Epithelial cell of proximal tubule (primary cell): ENCODE data around the gene KIF26B. TPM values are rescaled to one million over a fixed set of nuclear protein-coding genes. Genes with fewer than 3 reads are reported as not detected.

Experiments
- DNase-seq: peaks from one replicate; pipeline ENCODE4 v3.0.0-alpha.2; 2011; ENCODE audit warnings: low read depth
- H3K4me3 ChIP-seq: 2 replicates; pipeline ENCODE4 v1.5.1; 2011; ENCODE audit warnings: low read depth, mild to moderate bottlenecking, low read length
- total RNA-seq: library from RNA; depleted of rRNA; stranded (reverse); fragments of >200 nt; gene quantifications from 2 replicates; pipeline ENCODE4 v1.2.3, GENCODE V29; 2015
- TF ChIP-seq, protein P1 (sequence below): conservative IDR thresholded peaks from 2 replicates; pipeline ENCODE4 v1.5.1; 2012; ENCODE audit warnings: low read depth, mild to moderate bottlenecking, low read length

The KIF26B gene
- total RNA-seq, 1 donor from 2014 or later = 2.8 TPM

GRCh38 chr1:245592189-245592460 is 437.3 kb downstream of the KIF26B start:
- H3K4me3 ChIP-seq = no peak overlapping the region
- TF ChIP-seq, protein P1, sequence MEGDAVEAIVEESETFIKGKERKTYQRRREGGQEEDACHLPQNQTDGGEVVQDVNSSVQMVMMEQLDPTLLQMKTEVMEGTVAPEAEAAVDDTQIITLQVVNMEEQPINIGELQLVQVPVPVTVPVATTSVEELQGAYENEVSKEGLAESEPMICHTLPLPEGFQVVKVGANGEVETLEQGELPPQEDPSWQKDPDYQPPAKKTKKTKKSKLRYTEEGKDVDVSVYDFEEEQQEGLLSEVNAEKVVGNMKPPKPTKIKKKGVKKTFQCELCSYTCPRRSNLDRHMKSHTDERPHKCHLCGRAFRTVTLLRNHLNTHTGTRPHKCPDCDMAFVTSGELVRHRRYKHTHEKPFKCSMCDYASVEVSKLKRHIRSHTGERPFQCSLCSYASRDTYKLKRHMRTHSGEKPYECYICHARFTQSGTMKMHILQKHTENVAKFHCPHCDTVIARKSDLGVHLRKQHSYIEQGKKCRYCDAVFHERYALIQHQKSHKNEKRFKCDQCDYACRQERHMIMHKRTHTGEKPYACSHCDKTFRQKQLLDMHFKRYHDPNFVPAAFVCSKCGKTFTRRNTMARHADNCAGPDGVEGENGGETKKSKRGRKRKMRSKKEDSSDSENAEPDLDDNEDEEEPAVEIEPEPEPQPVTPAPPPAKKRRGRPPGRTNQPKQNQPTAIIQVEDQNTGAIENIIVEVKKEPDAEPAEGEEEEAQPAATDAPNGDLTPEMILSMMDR = no peak
- DNase-seq = no peak

GRCh38 chr1:245598524-245599305 is 443.9 kb downstream of the KIF26B start:
- no peak overlapping the region for H3K4me3 ChIP-seq
- TF ChIP-seq, protein P1 = no peak
- no peak for DNase-seq

GRCh38 chr1:245599371-245600174 is 444.8 kb downstream of the KIF26B start:
- TF ChIP-seq, protein P1 = no peak
- no peak overlapping the region for H3K4me3 ChIP-seq
- no peak for DNase-seq

- DNase-seq = no peak
- TF ChIP-seq, protein P1 = no peak
- no peak overlapping the region for H3K4me3 ChIP-seq
Observed at GRCh38 chr1:245600658-245601057, 445.9 kb downstream of the KIF26B start.

- no peak overlapping the region for H3K4me3 ChIP-seq
- TF ChIP-seq, protein P1 = no peak
- DNase-seq = no peak
Observed at GRCh38 chr1:245603311-245603865, 448.6 kb downstream of the KIF26B start.

DNA sequence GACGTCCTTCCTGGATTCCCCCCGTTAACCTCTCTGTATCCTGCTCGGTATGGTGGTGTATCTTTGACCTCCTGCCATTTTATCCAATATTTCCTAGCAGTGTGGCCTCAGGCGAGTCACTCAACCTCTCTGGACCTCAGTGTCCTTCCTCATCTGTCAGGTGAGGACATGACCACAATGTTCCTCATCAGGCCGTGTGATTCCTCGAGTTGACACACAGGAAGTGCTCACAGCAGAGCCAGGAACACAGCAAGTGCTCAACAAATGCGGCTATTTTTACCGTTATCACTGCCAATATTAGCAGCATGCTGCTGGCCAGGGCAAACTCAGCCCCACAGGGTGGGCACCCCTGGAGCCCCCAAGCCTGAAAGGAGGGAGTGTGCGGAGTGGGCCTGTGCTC is 450.2 kb downstream of the KIF26B start:
- TF ChIP-seq, protein P1 = no peak
- DNase-seq = no peak
- H3K4me3 ChIP-seq = no peak overlapping the region
